Thoracic aorta (tissue), 2 donors: ENCODE measurements around the gene TNFRSF4. TPM values are rescaled to one million over a fixed set of nuclear protein-coding genes. Genes with fewer than 3 reads are reported as not detected.

Source experiments
- ATAC-seq: fragments of 150-250 bp; one replicate; pipeline ENCODE4 v1.8.0; 2017; ENCODE audit warnings: low read depth; ENCODE audit not compliant: insufficient number of reproducible peaks, low FRiP score
- DNase-seq: peaks from one replicate; pipeline ENCODE4 v3.0.0-alpha.2; 2020; ENCODE audit warnings: low spot score
- H3K27ac ChIP-seq, 2 donors: fragments of 200-600 bp; sonication (generic); 1 replicate in 1 of 2; 2 replicates in 1 of 2; pipeline ENCODE4 v1.5.1; 2016; ENCODE audit warnings: mild to moderate bottlenecking in 2 of 2, moderate library complexity in 2 of 2
- H3K27me3 ChIP-seq: fragments of 200-600 bp; sonication (generic); replicated peaks from 2 replicates; pipeline ENCODE4 v1.6.0; 2016; ENCODE audit warnings: mild to moderate bottlenecking; ENCODE audit not compliant: insufficient read depth
- H3K36me3 ChIP-seq: fragments of 200-600 bp; sonication (generic); one replicate; pipeline ENCODE4 v1.5.1; 2016
- H3K4me1 ChIP-seq, 2 donors: fragments of 200-600 bp; sonication (generic); 1 replicate in 1 of 2; 2 replicates in 1 of 2; pipeline versions ENCODE4 v1.5.1 to v1.6.0; 2016; ENCODE audit warnings: low read depth in 2 of 2, mild to moderate bottlenecking in 1 of 2; ENCODE audit not compliant: control insufficient read depth in 1 of 2
- H3K4me3 ChIP-seq: fragments of 200-600 bp; sonication (generic); 2 replicates; pipeline ENCODE4 v1.5.1; 2016; ENCODE audit warnings: mild to moderate bottlenecking
- H3K9me3 ChIP-seq: fragments of 200-600 bp; sonication (generic); 2 replicates; pipeline ENCODE4 v1.5.1; 2016
- total RNA-seq, 2 donors: library from RNA; depleted of rRNA; stranded (reverse); fragments of >200 nt; gene quantifications; one replicate each; pipeline versions ENCODE4 v1.1.0 to v1.2.3, GENCODE V29; 2016
- TF ChIP-seq, protein P1 (sequence below): fragments of 200-600 bp; sonication (generic); IDR thresholded peaks from one replicate; pipeline ENCODE4 v1.5.1; 2019; ENCODE audit warnings: antibody characterized with exemption

Gene TNFRSF4
- total RNA-seq, result 1 to 10 TPM in 1 of 2 donors, not detected in 1; 1.8 TPM

DNA sequence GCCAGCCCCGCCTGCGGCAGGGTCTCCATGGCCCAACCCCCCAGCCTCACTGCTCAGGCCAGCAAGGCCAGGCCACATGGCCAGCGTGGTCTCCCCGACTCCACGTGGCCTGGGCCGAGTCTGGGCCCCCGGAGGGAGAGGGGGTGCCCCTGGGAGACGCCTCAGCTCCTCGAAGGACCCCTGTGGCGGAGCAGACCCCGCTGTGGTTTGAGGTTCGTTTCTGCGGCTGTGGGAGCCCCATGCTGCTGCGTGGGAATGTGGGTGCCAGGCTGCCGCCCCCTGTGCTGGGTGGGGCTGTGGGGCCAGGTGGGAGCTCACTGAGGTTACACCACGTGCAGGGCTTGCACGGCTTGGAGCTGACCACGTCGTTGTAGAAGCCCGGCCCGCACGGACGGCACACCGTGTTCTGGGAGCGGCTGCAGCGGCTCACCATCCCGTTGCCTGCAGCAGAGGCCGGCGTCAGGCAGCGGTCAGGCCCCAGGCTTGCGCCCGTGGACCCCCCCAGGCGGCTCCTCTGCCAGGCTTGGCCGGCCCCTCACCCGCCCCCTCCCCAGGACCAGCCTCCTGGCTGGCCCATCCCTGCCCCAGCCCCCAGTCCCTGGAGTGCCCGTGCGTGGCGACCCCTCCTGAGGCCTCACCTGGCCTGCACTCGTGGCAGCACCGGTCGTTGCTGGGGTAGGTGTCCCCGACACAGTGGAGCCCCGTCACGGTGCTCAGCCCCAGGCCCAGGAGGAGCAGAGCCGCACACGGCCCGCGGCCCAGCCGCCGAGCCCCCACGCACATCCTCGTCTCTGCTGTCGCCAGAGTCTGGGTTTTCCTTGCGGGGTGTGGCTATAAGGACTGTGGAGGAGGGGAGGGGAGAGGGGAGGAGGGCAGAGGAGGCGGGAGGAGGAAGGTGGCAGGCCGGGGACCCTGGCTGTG is at the start of gene TNFRSF4:
Gene TNFRSF4 (minus strand): TSS at position 809 of the 921 bp plus-strand sequence. CDS start 26 bp downstream, at position 783.
- Histone ChIP-seq H3K27me3 (no peaks in the 10 kb centered on the region), H3K4me3 (peak within 1 kb of the TSS; percentile 31), H3K4me1 (no peaks in the 10 kb centered on the region), H3K36me3 (peaks cover 22% of the 10 kb centered on the region), H3K9me3 (no peaks in the 10 kb centered on the region), H3K27ac (no peak within 1 kb of the TSS)
- no peak for DNase-seq
- TF ChIP-seq, protein P1, sequence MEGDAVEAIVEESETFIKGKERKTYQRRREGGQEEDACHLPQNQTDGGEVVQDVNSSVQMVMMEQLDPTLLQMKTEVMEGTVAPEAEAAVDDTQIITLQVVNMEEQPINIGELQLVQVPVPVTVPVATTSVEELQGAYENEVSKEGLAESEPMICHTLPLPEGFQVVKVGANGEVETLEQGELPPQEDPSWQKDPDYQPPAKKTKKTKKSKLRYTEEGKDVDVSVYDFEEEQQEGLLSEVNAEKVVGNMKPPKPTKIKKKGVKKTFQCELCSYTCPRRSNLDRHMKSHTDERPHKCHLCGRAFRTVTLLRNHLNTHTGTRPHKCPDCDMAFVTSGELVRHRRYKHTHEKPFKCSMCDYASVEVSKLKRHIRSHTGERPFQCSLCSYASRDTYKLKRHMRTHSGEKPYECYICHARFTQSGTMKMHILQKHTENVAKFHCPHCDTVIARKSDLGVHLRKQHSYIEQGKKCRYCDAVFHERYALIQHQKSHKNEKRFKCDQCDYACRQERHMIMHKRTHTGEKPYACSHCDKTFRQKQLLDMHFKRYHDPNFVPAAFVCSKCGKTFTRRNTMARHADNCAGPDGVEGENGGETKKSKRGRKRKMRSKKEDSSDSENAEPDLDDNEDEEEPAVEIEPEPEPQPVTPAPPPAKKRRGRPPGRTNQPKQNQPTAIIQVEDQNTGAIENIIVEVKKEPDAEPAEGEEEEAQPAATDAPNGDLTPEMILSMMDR, result no peak
- ATAC-seq, result no peak

DNA sequence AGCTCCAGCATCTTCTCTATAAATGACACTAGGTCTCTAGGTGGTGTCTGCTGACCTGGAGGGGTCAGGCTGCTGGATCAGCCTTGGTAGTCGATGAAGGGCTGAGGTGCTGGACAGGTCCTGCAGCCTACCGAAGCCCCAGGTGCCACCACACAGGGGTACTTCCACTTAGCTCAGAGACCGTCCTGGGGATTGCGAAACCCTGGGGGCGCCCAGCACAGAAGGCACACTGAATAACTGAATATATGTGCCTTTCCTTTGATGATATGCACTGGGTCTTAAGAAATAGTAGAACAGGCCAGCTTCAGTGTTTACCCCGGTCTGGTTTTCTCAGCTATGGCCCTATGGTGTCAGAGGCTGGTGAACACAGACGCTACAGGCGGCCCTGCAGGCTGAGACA is 48.8 kb upstream of the TNFRSF4 start:
- DNase-seq, result no peak
- Histone ChIP-seq H3K27me3 (no peaks in the 10 kb centered on the region), H3K36me3 (peaks cover 50% of the 10 kb centered on the region), H3K27ac (no peak overlapping the region), H3K4me3 (no peak overlapping the region), H3K9me3 (no peaks in the 10 kb centered on the region), H3K4me1 (no peaks in the 10 kb centered on the region)
- ATAC-seq, result no peak
- TF ChIP-seq, protein P1, result no peak

DNA sequence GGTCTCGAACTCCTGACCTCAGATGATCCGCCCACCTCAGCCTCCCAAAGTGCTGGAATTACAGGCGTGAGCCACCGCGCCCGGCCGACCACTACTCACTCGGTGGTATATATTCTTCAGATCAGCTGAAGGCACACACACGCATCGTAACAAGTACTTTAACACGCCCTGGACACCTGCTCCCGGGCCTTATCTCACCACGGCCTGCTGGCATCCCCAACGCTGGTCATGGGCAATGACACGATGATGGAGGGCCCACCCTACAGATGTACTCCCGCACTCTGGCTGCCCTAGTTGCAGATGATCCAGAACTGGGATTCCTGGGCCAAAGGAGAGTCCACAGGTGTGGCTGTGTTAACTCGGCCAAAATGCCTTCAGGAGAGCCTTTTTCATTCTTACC is 48.1 kb upstream of the TNFRSF4 start:
- Histone ChIP-seq H3K9me3 (no peaks in the 10 kb centered on the region), H3K27me3 (no peaks in the 10 kb centered on the region), H3K4me3 (no peak overlapping the region), H3K4me1 (no peaks in the 10 kb centered on the region), H3K36me3 (peaks cover 45% of the 10 kb centered on the region), H3K27ac (no peak overlapping the region)
- DNase-seq, result no peak
- TF ChIP-seq, protein P1, result no peak
- ATAC-seq, result no peak

DNA sequence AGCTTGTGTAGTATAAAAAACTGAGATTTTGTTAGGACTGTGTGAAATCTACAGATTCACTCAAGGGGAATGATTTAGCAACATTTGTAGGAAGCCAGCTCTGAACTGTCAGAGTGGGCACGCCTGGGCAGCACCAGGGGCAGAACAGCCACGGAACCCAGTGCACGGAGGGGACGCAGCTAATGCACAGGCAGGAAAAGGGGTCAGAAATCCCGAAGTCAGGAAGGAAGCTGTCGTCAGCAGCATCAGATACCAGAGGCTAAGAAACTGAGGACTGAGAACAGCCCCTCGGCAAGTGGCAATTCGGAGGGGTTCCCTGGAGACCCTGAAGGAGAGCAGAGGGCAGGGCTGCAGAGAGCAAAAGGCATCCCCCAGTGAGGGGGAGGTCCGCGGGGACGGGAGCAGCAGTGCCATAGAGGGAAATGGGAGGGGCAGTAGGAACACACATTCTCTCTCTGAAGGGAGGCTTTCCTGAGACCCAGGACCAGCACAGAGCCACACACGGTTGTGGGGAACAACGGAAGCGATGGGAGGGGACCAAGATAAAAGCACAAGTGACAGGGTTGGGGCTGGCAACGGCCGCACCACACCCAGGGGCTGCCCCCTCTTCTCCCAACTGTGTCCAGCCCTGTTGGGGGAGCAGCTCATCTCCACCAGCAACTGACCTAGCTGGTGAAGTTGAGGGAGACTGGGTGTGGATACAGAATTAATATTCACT is 47.0 kb upstream of the TNFRSF4 start:
- H3K4me1 ChIP-seq, result no peaks in the 10 kb centered on the region
- no peak overlapping the region for H3K27ac ChIP-seq
- TF ChIP-seq, protein P1, result no peak
- ATAC-seq, result no peak
- DNase-seq, result no peak
- H3K36me3 ChIP-seq, result peaks cover 48% of the 10 kb centered on the region
- H3K4me3 ChIP-seq, result no peak overlapping the region
- H3K9me3 ChIP-seq, result no peaks in the 10 kb centered on the region
- no peaks in the 10 kb centered on the region for H3K27me3 ChIP-seq

DNA sequence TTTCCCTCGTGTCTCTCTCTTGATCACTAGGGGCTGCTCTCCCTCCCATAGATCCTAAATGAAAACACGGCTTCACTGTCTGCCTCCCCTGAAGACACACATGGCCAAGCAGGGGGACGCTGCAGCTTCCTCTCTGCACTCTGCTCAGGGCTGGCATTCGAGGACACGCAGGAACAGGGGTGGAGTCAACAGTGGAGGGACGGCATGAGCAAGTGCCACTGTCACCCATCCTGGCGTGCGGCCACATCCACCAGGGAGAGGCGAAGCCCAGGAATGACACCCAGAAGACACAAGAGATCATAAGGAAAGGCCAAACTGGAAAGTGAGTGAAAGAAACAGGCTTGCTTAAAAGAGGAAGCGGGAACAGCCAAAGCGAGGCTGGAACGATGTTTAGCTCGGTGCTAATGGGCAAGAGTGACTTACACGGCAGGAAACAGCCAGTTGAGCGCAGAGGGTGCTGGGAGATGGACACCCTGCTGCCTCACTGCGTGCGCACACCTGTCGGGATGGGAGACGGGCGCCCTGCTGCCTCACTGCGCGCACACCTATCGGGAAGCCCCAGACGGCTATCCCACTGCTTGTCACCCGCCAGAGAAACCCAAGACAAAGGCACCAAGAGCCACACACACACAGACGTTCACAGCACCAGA is 46.1 kb upstream of the TNFRSF4 start:
- Histone ChIP-seq H3K9me3 (no peaks in the 10 kb centered on the region), H3K27ac (no peak overlapping the region), H3K27me3 (no peaks in the 10 kb centered on the region), H3K36me3 (peaks cover 53% of the 10 kb centered on the region), H3K4me1 (no peaks in the 10 kb centered on the region), H3K4me3 (no peak overlapping the region)
- ATAC-seq, result no peak
- DNase-seq, result no peak
- TF ChIP-seq, protein P1, result no peak
